Thymus (tissue), 11 donors: ENCODE data around the gene MAPKAP1. TPM values are rescaled to one million over a fixed set of nuclear protein-coding genes. Genes with fewer than 3 reads are reported as not detected.
A peak's percentile ranks its signal among the peaks of the same experiment; 100 is the strongest.

Source experiments
- DNase-seq, 9 donors: peaks; one replicate each; pipeline ENCODE4 v3.0.0-alpha.2; 2013; ENCODE audit warnings: low spot score in 9 of 9, low read depth in 6 of 9, missing footprints in 1 of 9
- H3K27ac ChIP-seq, 2 donors: one replicate each; pipeline ENCODE4 v1.5.1; 2013; ENCODE audit warnings: control low read depth in 1 of 2, low read depth in 1 of 2, low read length in 1 of 2, mild to moderate bottlenecking in 1 of 2, moderate library complexity in 1 of 2
- H3K27me3 ChIP-seq, 2 donors: one replicate each; pipeline ENCODE4 v1.5.1; 2013; ENCODE audit warnings: low read length in 1 of 2; ENCODE audit not compliant: control insufficient read depth in 2 of 2, insufficient read depth in 1 of 2
- H3K36me3 ChIP-seq, 2 donors: one replicate each; pipeline ENCODE4 v1.5.1; 2013; ENCODE audit warnings: low read length in 1 of 2, mild to moderate bottlenecking in 1 of 2, moderate library complexity in 1 of 2; ENCODE audit not compliant: control insufficient read depth in 2 of 2, insufficient read depth in 2 of 2
- H3K4me1 ChIP-seq, 2 donors: one replicate each; pipeline ENCODE4 v1.5.1; 2013; ENCODE audit warnings: low read length in 2 of 2; ENCODE audit not compliant: control insufficient read depth in 2 of 2, insufficient read depth in 2 of 2
- H3K4me3 ChIP-seq, 2 donors: one replicate each; pipeline ENCODE4 v1.5.1; 2013; ENCODE audit warnings: low read length in 2 of 2, control low read depth in 1 of 2, mild to moderate bottlenecking in 1 of 2
- H3K9me3 ChIP-seq, 2 donors: one replicate each; pipeline ENCODE4 v1.5.1; 2013; ENCODE audit warnings: low read length in 1 of 2, mild to moderate bottlenecking in 1 of 2; ENCODE audit not compliant: control insufficient read depth in 2 of 2, insufficient read depth in 1 of 2
- WGBS: extraction: QIAGEN DNeasy Blood & Tissue Kit; methylation state at CpG from one replicate; pipeline ENCODE4 v1.1.7; 2013; 5-methylcytosine and 5-hydroxymethylcytosine counted together
- polyA plus RNA-seq: library from polyadenylated mRNA; stranded (reverse); fragments of 200-250 nt; gene quantifications from one replicate; pipeline ENCODE4 v1.2.3, GENCODE V29; 2013
- total RNA-seq: library from RNA; stranded (reverse); fragments of 120-200 nt; gene quantifications from one replicate; pipeline ENCODE4 v1.2.4, GENCODE V29; 2013
- donor health status: healthy.

MAPKAP1 gene
- total and polyA plus RNA-seq, 2 donors = 40.3 to 40.7 TPM

GRCh38 chr9:125648294-125648693 is 58.7 kb downstream of the MAPKAP1 start:
- Histone ChIP-seq H3K36me3 (peaks cover 0 to 3% of the 10 kb centered on the region in 2 donors), H3K27me3 (no peaks in the 10 kb centered on the region), H3K9me3 (no peaks in the 10 kb centered on the region), H3K4me3 (no peak overlapping the region), H3K27ac (no peak overlapping the region), H3K4me1 (peaks cover 0 to 28% of the 10 kb centered on the region in 2 donors)
- no peak for DNase-seq
- WGBS = 99% methylated on average over 1 of the region's 1 CpG

GRCh38 chr9:125646621-125647100 is 60.3 kb downstream of the MAPKAP1 start:
- H3K4me1 ChIP-seq = peaks cover 0 to 28% of the 10 kb centered on the region in 2 donors
- H3K27ac ChIP-seq = peak overlapping the region in 1 of 2 donors; percentile 50
- 12% methylated on average over 6 of the region's 6 CpGs for WGBS
- DNase-seq = peak in 1 of 9 donors; percentile 41
- no peak overlapping the region for H3K4me3 ChIP-seq
- H3K36me3 ChIP-seq = peaks cover 0 to 1% of the 10 kb centered on the region in 2 donors
- no peaks in the 10 kb centered on the region for H3K9me3 ChIP-seq
- H3K27me3 ChIP-seq = no peaks in the 10 kb centered on the region

- peak overlapping the region in 1 of 2 donors; percentile 50 for H3K27ac ChIP-seq
These were observed 60.8 kb downstream of the MAPKAP1 start for GRCh38 chr9:125646217-125646616.

GRCh38 chr9:125644819-125645507 is 62.0 kb downstream of the MAPKAP1 start:
- no peak overlapping the region for H3K27ac ChIP-seq
- H3K4me3 ChIP-seq = no peak overlapping the region
- peaks cover 0 to 22% of the 10 kb centered on the region in 2 donors for H3K4me1 ChIP-seq
- no peaks in the 10 kb centered on the region for H3K36me3 ChIP-seq
- H3K9me3 ChIP-seq = no peaks in the 10 kb centered on the region
- H3K27me3 ChIP-seq = no peaks in the 10 kb centered on the region
- DNase-seq = no peak
- WGBS = 70% methylated on average over 7 of the region's 7 CpGs

More at GRCh38 chr9:125646217-125646616, 60.8 kb downstream of the MAPKAP1 start:
- DNase-seq = no peak
- H3K4me1 ChIP-seq = peaks cover 0 to 28% of the 10 kb centered on the region in 2 donors
- WGBS = 35% methylated on average over 1 of the region's 1 CpG
- H3K27me3 ChIP-seq = no peaks in the 10 kb centered on the region
- H3K36me3 ChIP-seq = no peaks in the 10 kb centered on the region
- no peaks in the 10 kb centered on the region for H3K9me3 ChIP-seq
- no peak overlapping the region for H3K4me3 ChIP-seq

GRCh38 chr9:125642311-125642710 is 64.7 kb downstream of the MAPKAP1 start:
- DNase-seq = no peak
- no peaks in the 10 kb centered on the region for H3K27me3 ChIP-seq
- H3K36me3 ChIP-seq = no peaks in the 10 kb centered on the region
- peaks cover 0 to 12% of the 10 kb centered on the region in 2 donors for H3K4me1 ChIP-seq
- no peaks in the 10 kb centered on the region for H3K9me3 ChIP-seq
- 91% methylated on average over 1 of the region's 1 CpG for WGBS
- no peak overlapping the region for H3K27ac ChIP-seq
- no peak overlapping the region for H3K4me3 ChIP-seq

- no peak for DNase-seq
- Histone ChIP-seq H3K4me3 (no peak overlapping the region), H3K36me3 (no peaks in the 10 kb centered on the region), H3K27me3 (no peaks in the 10 kb centered on the region), H3K9me3 (no peaks in the 10 kb centered on the region), H3K27ac (no peak overlapping the region), H3K4me1 (no peaks in the 10 kb centered on the region)
- 96% methylated on average over 4 of the region's 4 CpGs for WGBS
These were observed 68.0 kb downstream of the MAPKAP1 start for GRCh38 chr9:125639057-125639456.

GRCh38 chr9:125638239-125639045 is 68.6 kb downstream of the MAPKAP1 start:
- WGBS = 97% methylated on average over 7 of the region's 7 CpGs
- no peak for DNase-seq
- H3K4me1 ChIP-seq = no peaks in the 10 kb centered on the region

GRCh38 chr9:125637241-125637640 is 69.8 kb downstream of the MAPKAP1 start:
- peaks cover 5 to 9% of the 10 kb centered on the region in 2 donors for H3K4me1 ChIP-seq
- DNase-seq = no peak
- WGBS = 82% methylated on average over 2 of the region's 2 CpGs
- H3K4me3 ChIP-seq = no peak overlapping the region
- no peaks in the 10 kb centered on the region for H3K27me3 ChIP-seq
- H3K9me3 ChIP-seq = no peaks in the 10 kb centered on the region
- no peaks in the 10 kb centered on the region for H3K36me3 ChIP-seq
- H3K27ac ChIP-seq = no peak overlapping the region

More at GRCh38 chr9:125638239-125639045, 68.6 kb downstream of the MAPKAP1 start:
- H3K27ac ChIP-seq = no peak overlapping the region
- H3K27me3 ChIP-seq = no peaks in the 10 kb centered on the region
- H3K36me3 ChIP-seq = no peaks in the 10 kb centered on the region
- H3K4me3 ChIP-seq = no peak overlapping the region
- no peaks in the 10 kb centered on the region for H3K9me3 ChIP-seq

GRCh38 chr9:125635888-125636287 is 71.1 kb downstream of the MAPKAP1 start:
- H3K27me3 ChIP-seq = no peaks in the 10 kb centered on the region
- no peak overlapping the region for H3K27ac ChIP-seq
- 97% methylated on average over 2 of the region's 2 CpGs for WGBS
- no peak overlapping the region for H3K4me3 ChIP-seq
- no peaks in the 10 kb centered on the region for H3K9me3 ChIP-seq
- no peak for DNase-seq
- no peaks in the 10 kb centered on the region for H3K36me3 ChIP-seq
- peaks cover 5 to 12% of the 10 kb centered on the region in 2 donors for H3K4me1 ChIP-seq
